Activated naive CD8-positive, alpha-beta T cell treated with anti-CD3 and anti-CD28 coated beads, Interleukin-2, amount 10 ng/mL, durations not matched to agents 7 days and 5 days (primary cell): ENCODE measurements around the gene POR. TPM values are rescaled to one million over a fixed set of nuclear protein-coding genes. Genes with fewer than 3 reads are reported as not detected.
"Not testable (repeated sequence)": the region's sequence is repeated elsewhere in the genome, so short reads cannot be mapped to it uniquely, and the experiment has no call there.

Source experiments
- ATAC-seq: fragments of 150-1000 bp; cut with Tn5 transposase; one replicate; pipeline ENCODE4 v1.10.0; 2021; ENCODE audit warnings: low read depth, moderate library complexity
- POLR2A ChIA-PET: fragments of 350-600 bp; sonication (Branson Sonifier 250); formaldehyde crosslinking; loops from one replicate; lab custom pipeline; 2021; ENCODE audit warnings: antibody characterized with exemption; lab: Charles Lee
- DNase-seq: peaks from one replicate; pipeline ENCODE4 v3.0.0; 2021
- H3K27ac Mint-ChIP-seq: one replicate; pipeline ENCODE4 v1.8.0; 2022; ENCODE audit warnings: mild to moderate bottlenecking, mixed read lengths
- H3K27me3 Mint-ChIP-seq: one replicate; pipeline ENCODE4 v1.8.0; 2022; ENCODE audit warnings: mild to moderate bottlenecking, moderate library complexity, mixed read lengths
- H3K36me3 Mint-ChIP-seq: one replicate; pipeline ENCODE4 v1.8.0; 2021; ENCODE audit warnings: mild to moderate bottlenecking, mixed read lengths
- H3K4me1 Mint-ChIP-seq: one replicate; pipeline ENCODE4 v1.8.0; 2021; ENCODE audit warnings: mixed read lengths
- H3K4me3 Mint-ChIP-seq: one replicate; pipeline ENCODE4 v1.8.0; 2022; ENCODE audit warnings: mild to moderate bottlenecking, moderate library complexity, mixed read lengths
- H3K9me3 Mint-ChIP-seq: one replicate; pipeline ENCODE4 v1.8.0; 2021; ENCODE audit warnings: mixed read lengths
- total RNA-seq, 2 experiments: library from RNA; stranded (reverse); gene quantifications; one replicate each; pipeline ENCODE4 v1.2.3, GENCODE V29; 2021

POR gene
- total RNA-seq, result 10 to 100 TPM; 61.5 to 62.2 TPM

GRCh38 chr7:75914655-75915415, at the start of gene POR:
Gene POR, plus strand, starts transcription at chr7:75915155. Its CDS starts 38,847 bp downstream, at chr7:75954002.
- H3K27ac Mint-ChIP-seq, result peak within 1 kb of the TSS; percentile 93
- H3K36me3 Mint-ChIP-seq, result no peaks in the 10 kb centered on the region
- H3K27me3 Mint-ChIP-seq, result peaks cover 4% of the 10 kb centered on the region
- H3K4me1 Mint-ChIP-seq, result peaks cover 22% of the 10 kb centered on the region
- ATAC-seq, result peak; percentile 94
- H3K4me3 Mint-ChIP-seq, result peak within 1 kb of the TSS; percentile 90
- POLR2A ChIA-PET, result interaction anchor here (0.7 to 2.8 kb wide), 13 partner anchors 8 to 133 kb away, joined by 3 to 18 read pairs (median 4); partner anchors contain the start of genes MDH2, RHBDD2, STYXL1 and TMEM120A
- peak; percentile 100 for DNase-seq
- no peaks in the 10 kb centered on the region for H3K9me3 Mint-ChIP-seq

- no peak overlapping the region for H3K4me3 Mint-ChIP-seq
- no peaks in the 10 kb centered on the region for H3K36me3 Mint-ChIP-seq
- no peak overlapping the region for H3K27ac Mint-ChIP-seq
- POLR2A ChIA-PET, result interaction anchor here (0.6 to 1.5 kb wide), 4 partner anchors 12 to 154 kb away, joined by 3 to 4 read pairs (median 4); no protein-coding TSS in a partner anchor
- DNase-seq (no peak), ATAC-seq (no peak)
- H3K4me1 Mint-ChIP-seq, result peaks cover 6% of the 10 kb centered on the region
- no peaks in the 10 kb centered on the region for H3K9me3 Mint-ChIP-seq
- H3K27me3 Mint-ChIP-seq, result peaks cover 9% of the 10 kb centered on the region
Observed at GRCh38 chr7:75866114-75866488, 48.9 kb upstream of the POR start.

GRCh38 chr7:75866489-75867389, 48.2 kb upstream of the POR start:
- H3K36me3 Mint-ChIP-seq, result no peaks in the 10 kb centered on the region
- no peak overlapping the region for H3K4me3 Mint-ChIP-seq
- H3K27ac Mint-ChIP-seq, result no peak overlapping the region
- POLR2A ChIA-PET, result interaction anchor here (0.6 to 1.5 kb wide), 3 partner anchors 53 to 154 kb away, joined by 3 to 4 read pairs (median 4); no protein-coding TSS in a partner anchor
- peaks cover 9% of the 10 kb centered on the region for H3K27me3 Mint-ChIP-seq
- peak; percentile 73 for ATAC-seq
- peaks cover 6% of the 10 kb centered on the region for H3K4me1 Mint-ChIP-seq
- peak; percentile 43 for DNase-seq
- no peaks in the 10 kb centered on the region for H3K9me3 Mint-ChIP-seq

- Mint-ChIP-seq H3K36me3 (no peaks in the 10 kb centered on the region), H3K27me3 (peaks cover 9% of the 10 kb centered on the region), H3K27ac (no peak overlapping the region), H3K4me1 (peaks cover 6% of the 10 kb centered on the region), H3K4me3 (no peak overlapping the region), H3K9me3 (no peaks in the 10 kb centered on the region)
- no peak for DNase-seq
- POLR2A ChIA-PET, result interaction anchor here (1.5 kb wide), 1 partner anchor 153 kb away, joined by 4 read pairs; no protein-coding TSS in a partner anchor
- no peak for ATAC-seq
Observed at GRCh38 chr7:75867390-75867717, 47.6 kb upstream of the POR start.

GRCh38 chr7:75868153-75868552, 46.8 kb upstream of the POR start:
- Mint-ChIP-seq H3K36me3 (no peaks in the 10 kb centered on the region), H3K4me1 (peaks cover 6% of the 10 kb centered on the region), H3K4me3 (no peak overlapping the region), H3K9me3 (no peaks in the 10 kb centered on the region), H3K27me3 (peaks cover 9% of the 10 kb centered on the region), H3K27ac (no peak overlapping the region)
- POLR2A ChIA-PET, result interaction anchor here (1.6 kb wide), 1 partner anchor 10 kb away, joined by 3 read pairs; no protein-coding TSS in a partner anchor
- ATAC-seq (no peak), DNase-seq (no peak)

- POLR2A ChIA-PET, result no interaction called here
- ATAC-seq (peak; percentile 22), DNase-seq (no peak)
- H3K9me3 Mint-ChIP-seq, result no peaks in the 10 kb centered on the region
- no peak overlapping the region for H3K27ac Mint-ChIP-seq
- H3K36me3 Mint-ChIP-seq, result no peaks in the 10 kb centered on the region
- peaks cover 8% of the 10 kb centered on the region for H3K27me3 Mint-ChIP-seq
- no peak overlapping the region for H3K4me3 Mint-ChIP-seq
- peaks cover 6% of the 10 kb centered on the region for H3K4me1 Mint-ChIP-seq
Observed at GRCh38 chr7:75869776-75870379, 45.1 kb upstream of the POR start.

GRCh38 chr7:75870557-75871161, 44.3 kb upstream of the POR start:
- POLR2A ChIA-PET, result no interaction called here
- H3K27me3 Mint-ChIP-seq, result peaks cover 6% of the 10 kb centered on the region
- no peaks in the 10 kb centered on the region for H3K36me3 Mint-ChIP-seq
- no peak for ATAC-seq
- H3K4me1 Mint-ChIP-seq, result peaks cover 6% of the 10 kb centered on the region
- no peaks in the 10 kb centered on the region for H3K9me3 Mint-ChIP-seq
- no peak for DNase-seq
- no peak overlapping the region for H3K4me3 Mint-ChIP-seq
- no peak overlapping the region for H3K27ac Mint-ChIP-seq

GRCh38 chr7:75872073-75872782, 42.7 kb upstream of the POR start:
- Mint-ChIP-seq H3K4me3 (no peak overlapping the region), H3K4me1 (peaks cover 6% of the 10 kb centered on the region), H3K36me3 (no peaks in the 10 kb centered on the region), H3K9me3 (no peaks in the 10 kb centered on the region), H3K27ac (no peak overlapping the region), H3K27me3 (no peaks in the 10 kb centered on the region)
- no peak for ATAC-seq
- POLR2A ChIA-PET, result no interaction called here
- no peak for DNase-seq

- peaks cover 11% of the 10 kb centered on the region for H3K4me1 Mint-ChIP-seq
- POLR2A ChIA-PET, result interaction anchor here (0.7 kb wide), 1 partner anchor 176 kb away, joined by 4 read pairs; no protein-coding TSS in a partner anchor
- not testable (repeated sequence) for ATAC-seq, H3K9me3 Mint-ChIP-seq, H3K27ac Mint-ChIP-seq, H3K27me3 Mint-ChIP-seq, DNase-seq, H3K36me3 Mint-ChIP-seq, H3K4me3 Mint-ChIP-seq
Observed at GRCh38 chr7:75874180-75874579, 40.8 kb upstream of the POR start.

GRCh38 chr7:75875113-75876080, 39.6 kb upstream of the POR start:
- H3K27me3 Mint-ChIP-seq, result no peaks in the 10 kb centered on the region
- H3K4me1 Mint-ChIP-seq, result peaks cover 15% of the 10 kb centered on the region
- no peak overlapping the region for H3K4me3 Mint-ChIP-seq
- no peak for ATAC-seq
- H3K36me3 Mint-ChIP-seq, result no peaks in the 10 kb centered on the region
- POLR2A ChIA-PET, result no interaction called here
- no peak overlapping the region for H3K27ac Mint-ChIP-seq
- H3K9me3 Mint-ChIP-seq, result no peaks in the 10 kb centered on the region
- DNase-seq, result no peak

GRCh38 chr7:75876126-75876881, 38.7 kb upstream of the POR start:
- ATAC-seq (no peak), DNase-seq (no peak)
- no peaks in the 10 kb centered on the region for H3K9me3 Mint-ChIP-seq
- H3K4me1 Mint-ChIP-seq, result peaks cover 15% of the 10 kb centered on the region
- H3K27me3 Mint-ChIP-seq, result no peaks in the 10 kb centered on the region
- POLR2A ChIA-PET, result no interaction called here
- H3K4me3 Mint-ChIP-seq, result no peak overlapping the region
- H3K27ac Mint-ChIP-seq, result no peak overlapping the region
- peaks cover 2% of the 10 kb centered on the region for H3K36me3 Mint-ChIP-seq
